ENCODE results near the gene HCFC1.
"Not testable (repeated sequence)": the region's sequence is repeated elsewhere in the genome, so short reads cannot be mapped to it uniquely, and the experiment has no call there.

The HCFC1 gene

DNA sequence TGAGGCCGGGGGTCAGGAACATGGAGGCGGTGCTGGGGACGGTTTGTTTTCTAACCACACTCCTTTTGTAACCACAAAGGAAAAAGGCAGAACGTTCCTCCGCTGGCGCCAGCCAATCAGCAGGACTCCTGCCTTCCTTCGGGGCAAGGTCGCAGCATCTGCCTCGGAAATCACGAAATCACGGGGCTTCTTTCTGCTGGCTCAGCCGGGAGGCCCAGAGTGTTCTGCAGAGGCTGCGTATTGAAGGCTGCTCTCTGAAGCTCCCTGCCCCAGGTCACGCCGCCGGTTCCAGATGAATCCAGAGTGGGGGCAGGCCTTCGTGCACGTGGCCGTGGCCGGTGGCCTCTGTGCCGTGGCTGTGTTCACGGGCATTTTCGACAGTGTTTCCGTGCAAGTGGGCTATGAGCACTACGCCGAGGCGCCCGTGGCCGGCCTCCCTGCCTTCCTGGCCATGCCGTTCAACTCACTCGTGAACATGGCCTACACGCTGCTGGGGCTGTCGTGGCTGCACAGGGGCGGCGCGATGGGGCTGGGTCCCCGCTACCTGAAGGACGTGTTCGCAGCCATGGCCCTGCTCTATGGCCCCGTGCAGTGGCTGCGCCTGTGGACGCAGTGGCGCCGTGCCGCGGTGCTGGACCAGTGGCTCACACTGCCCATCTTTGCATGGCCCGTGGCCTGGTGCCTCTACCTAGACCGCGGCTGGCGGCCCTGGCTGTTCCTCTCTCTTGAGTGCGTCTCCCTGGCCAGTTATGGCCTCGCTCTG, 10.3 kb upstream of the HCFC1 start:
- H3K4me2 ChIP-seq (ENCODE audit: low read length), result no peak overlapping the region
- no peaks in the 10 kb centered on the region for H3F3A ChIP-seq (ENCODE audit: control insufficient read depth, insufficient read depth)
- no peak overlapping the region for H3K4me3 ChIP-seq (ENCODE audit: low read length)
- no peaks in the 10 kb centered on the region for H3K9me2 ChIP-seq (replicated peaks; ENCODE audit: control insufficient read depth, low read length)
- H4K20me1 ChIP-seq (ENCODE audit: control insufficient read depth, insufficient read depth, low read depth, low read length), result no peaks in the 10 kb centered on the region
- no peak for TF ChIP-seq CTCF (IDR thresholded peaks at IDR 0.05; ENCODE audit: low read depth, low read length, poor library complexity, severe bottlenecking)
- no peak overlapping the region for H3K27ac ChIP-seq (ENCODE audit: low read depth, low read length)
- H3K27me3 ChIP-seq (ENCODE audit: control insufficient read depth, low read length), result no peaks in the 10 kb centered on the region
- no peaks in the 10 kb centered on the region for H3K36me3 ChIP-seq (ENCODE audit: control insufficient read depth, low read length)
- H3K4me1 ChIP-seq (ENCODE audit: control insufficient read depth, low read length), result peaks cover 20% of the 10 kb centered on the region
- H3K9me3 ChIP-seq (ENCODE audit: control insufficient read depth, insufficient read depth, low read length), result no peaks in the 10 kb centered on the region
- no peaks in the 10 kb centered on the region for H3K79me2 ChIP-seq (ENCODE audit: control insufficient read depth, low read length)

DNA sequence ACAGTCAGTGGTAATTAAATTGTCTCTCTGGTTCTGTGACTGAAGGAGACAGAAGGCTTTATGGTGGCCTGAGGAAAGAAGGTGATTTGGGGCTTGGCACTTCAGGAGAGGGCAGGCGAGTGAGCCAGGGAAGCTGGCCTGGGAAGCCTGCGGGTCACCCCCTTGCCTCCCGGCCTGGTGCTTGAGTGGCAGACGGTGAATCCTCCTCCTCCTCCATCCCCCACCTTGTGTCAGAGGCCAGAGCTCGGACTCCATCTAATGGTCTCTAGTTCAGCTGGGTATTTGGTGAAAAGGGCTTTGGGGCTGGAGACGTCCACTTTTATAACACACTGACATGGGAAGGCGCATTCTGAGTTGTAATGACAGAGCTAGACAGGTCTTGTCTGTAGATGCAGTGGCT, 9.6 kb upstream of the HCFC1 start:
- TF ChIP-seq EZH2phosphoT487 (IDR thresholded peaks at IDR 0.05; ENCODE audit: borderline replicate concordance, low read length) (no peak), CTCF (IDR thresholded peaks at IDR 0.05; ENCODE audit: low read depth, low read length, poor library complexity, severe bottlenecking) (no peak)
- H3K4me3 ChIP-seq (ENCODE audit: low read length), result no peak overlapping the region

DNA sequence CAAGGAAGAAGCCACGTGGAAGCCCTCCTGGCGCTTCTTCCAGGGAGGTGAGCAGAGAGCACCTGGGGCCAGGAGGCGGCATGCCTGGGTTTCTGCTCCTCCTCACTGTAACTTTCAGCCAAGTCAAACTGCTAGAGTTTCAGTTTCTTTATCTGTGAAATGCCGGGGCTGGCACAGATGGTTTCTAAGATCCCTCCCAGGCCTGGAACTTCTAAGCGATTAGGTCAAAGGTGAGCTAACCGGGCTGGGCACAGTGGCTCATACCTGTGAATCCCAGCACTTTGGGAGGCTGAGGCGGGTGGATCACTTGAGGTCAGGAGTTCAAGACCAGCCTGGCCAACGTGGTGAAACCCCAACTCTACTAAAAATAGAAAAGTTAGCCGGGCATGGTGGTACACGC, 8.8 kb upstream of the HCFC1 start:
- H3K79me2 ChIP-seq (ENCODE audit: control insufficient read depth, low read length); H4K20me1 ChIP-seq (ENCODE audit: control insufficient read depth, insufficient read depth, low read depth, low read length); H3K4me2 ChIP-seq (ENCODE audit: low read length); H3K9me3 ChIP-seq (ENCODE audit: control insufficient read depth, insufficient read depth, low read length); H3K9me2 ChIP-seq (replicated peaks; ENCODE audit: control insufficient read depth, low read length); H3K36me3 ChIP-seq (ENCODE audit: control insufficient read depth, low read length); H3K27ac ChIP-seq (ENCODE audit: low read depth, low read length); H3F3A ChIP-seq (ENCODE audit: control insufficient read depth, insufficient read depth); H3K4me3 ChIP-seq (ENCODE audit: low read length); H3K27me3 ChIP-seq (ENCODE audit: control insufficient read depth, low read length): not testable (repeated sequence)
- H3K4me1 ChIP-seq (ENCODE audit: control insufficient read depth, low read length), result peaks cover 18% of the 10 kb centered on the region

More for the DNA sequence above, 9.6 kb upstream of the HCFC1 start:
- Histone ChIP-seq H3K27ac (ENCODE audit: low read depth, low read length) (no peak overlapping the region), H3K9me2 (replicated peaks; ENCODE audit: control insufficient read depth, low read length) (no peaks in the 10 kb centered on the region), H3K27me3 (ENCODE audit: control insufficient read depth, low read length) (no peaks in the 10 kb centered on the region), H4K20me1 (ENCODE audit: control insufficient read depth, insufficient read depth, low read depth, low read length) (no peaks in the 10 kb centered on the region), H3K36me3 (ENCODE audit: control insufficient read depth, low read length) (no peaks in the 10 kb centered on the region), H3K9me3 (ENCODE audit: control insufficient read depth, insufficient read depth, low read length) (no peaks in the 10 kb centered on the region), H3K79me2 (ENCODE audit: control insufficient read depth, low read length) (no peaks in the 10 kb centered on the region), H3F3A (ENCODE audit: control insufficient read depth, insufficient read depth) (no peaks in the 10 kb centered on the region), H3K4me2 (ENCODE audit: low read length) (no peak overlapping the region), H3K4me1 (ENCODE audit: control insufficient read depth, low read length) (peaks cover 20% of the 10 kb centered on the region)

- Histone ChIP-seq H3K4me1 (ENCODE audit: control insufficient read depth, low read length) (peaks cover 16% of the 10 kb centered on the region), H3F3A (ENCODE audit: control insufficient read depth, insufficient read depth) (0 out of 2 replicates have a peak, but pooled peaks cover 3% of the 10 kb centered on the region), H3K79me2 (ENCODE audit: control insufficient read depth, low read length) (peaks cover 37% of the 10 kb centered on the region), H4K20me1 (ENCODE audit: control insufficient read depth, insufficient read depth, low read depth, low read length) (no peaks in the 10 kb centered on the region), H3K4me3 (ENCODE audit: low read length) (no peak overlapping the region), H3K9me3 (ENCODE audit: control insufficient read depth, insufficient read depth, low read length) (no peaks in the 10 kb centered on the region), H3K4me2 (ENCODE audit: low read length) (peak overlapping the region; percentile 91), H3K9me2 (replicated peaks; ENCODE audit: control insufficient read depth, low read length) (no peaks in the 10 kb centered on the region), H3K27ac (ENCODE audit: low read depth, low read length) (no peak overlapping the region), H3K27me3 (ENCODE audit: control insufficient read depth, low read length) (no peaks in the 10 kb centered on the region), H3K36me3 (ENCODE audit: control insufficient read depth, low read length) (peaks cover 16% of the 10 kb centered on the region)
- TF ChIP-seq EZH2phosphoT487 (IDR thresholded peaks at IDR 0.05; ENCODE audit: borderline replicate concordance, low read length) (no peak), CTCF (IDR thresholded peaks at IDR 0.05; ENCODE audit: low read depth, low read length, poor library complexity, severe bottlenecking) (no peak)
Measured at GRCh38 chrX:153974726-153975286, 3.2 kb upstream of the HCFC1 start.
